ENCODE data around the gene SAMD14.

- TF ChIP-seq EZH2 (IDR thresholded peaks at IDR 0.05; ENCODE audit: borderline replicate concordance, low read depth, low read length, severe bottlenecking) (no peak), CTCF (IDR thresholded peaks at IDR 0.05; ENCODE audit: borderline replicate concordance, extremely low read depth, low read length, poor library complexity, severe bottlenecking) (no peak)
Measured at GRCh38 chr17:50135316-50136095, 5.5 kb upstream of the SAMD14 start.

Data from DND-41 (cell line).